IPS-NIHi7 (cell line): ENCODE results near the gene LINGO3.

Source experiments
- DNase-seq: peaks from one replicate; pipeline ENCODE4 v3.0.0; 2012; ENCODE audit warnings: mixed read lengths; ENCODE audit errors: extremely low spot score

The LINGO3 gene

DNA sequence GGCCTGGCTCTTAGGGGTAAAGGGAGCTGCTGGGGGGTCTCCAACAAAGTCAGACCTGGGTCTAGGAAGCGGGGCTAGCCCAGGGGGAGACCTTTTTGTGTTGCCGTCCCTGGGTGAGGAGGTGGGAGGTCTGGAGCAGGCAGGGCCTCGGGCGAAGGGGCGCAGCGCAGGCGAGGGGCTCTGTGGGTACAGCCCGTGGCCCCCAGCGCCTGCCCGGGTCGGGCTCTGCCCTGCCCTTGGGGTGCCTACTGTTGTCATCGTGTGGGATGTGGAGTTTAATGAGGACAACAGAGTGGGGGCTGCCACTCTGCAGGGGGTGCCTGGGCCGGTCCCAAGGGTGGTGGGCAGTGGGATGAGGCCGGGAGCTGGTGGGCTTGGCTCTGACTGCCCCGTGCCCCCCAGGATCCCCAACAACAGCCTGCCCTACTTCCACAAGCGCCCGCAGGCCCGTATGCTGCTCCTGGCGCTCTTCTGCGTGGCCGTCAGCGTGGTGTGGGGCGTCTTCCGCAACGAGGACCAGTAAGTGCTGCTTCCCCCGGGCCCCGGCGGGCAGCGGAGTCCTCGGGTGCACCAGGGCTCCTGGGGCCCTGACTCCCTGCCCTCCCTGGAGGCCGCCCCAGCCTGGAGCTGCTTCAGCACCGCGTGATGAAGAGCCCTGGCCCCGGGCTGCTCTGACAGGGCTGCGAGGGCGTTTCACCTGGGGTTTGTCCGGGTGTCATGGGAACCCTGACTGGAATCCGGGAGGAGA lies 32.7 kb upstream of the LINGO3 start:
- no peak for DNase-seq

- DNase-seq = no peak
These were observed 31.8 kb upstream of the LINGO3 start for GRCh38 chr19:2339644-2340310.

- DNase-seq = no peak
These were observed 31.0 kb upstream of the LINGO3 start for GRCh38 chr19:2338751-2339643.

DNA sequence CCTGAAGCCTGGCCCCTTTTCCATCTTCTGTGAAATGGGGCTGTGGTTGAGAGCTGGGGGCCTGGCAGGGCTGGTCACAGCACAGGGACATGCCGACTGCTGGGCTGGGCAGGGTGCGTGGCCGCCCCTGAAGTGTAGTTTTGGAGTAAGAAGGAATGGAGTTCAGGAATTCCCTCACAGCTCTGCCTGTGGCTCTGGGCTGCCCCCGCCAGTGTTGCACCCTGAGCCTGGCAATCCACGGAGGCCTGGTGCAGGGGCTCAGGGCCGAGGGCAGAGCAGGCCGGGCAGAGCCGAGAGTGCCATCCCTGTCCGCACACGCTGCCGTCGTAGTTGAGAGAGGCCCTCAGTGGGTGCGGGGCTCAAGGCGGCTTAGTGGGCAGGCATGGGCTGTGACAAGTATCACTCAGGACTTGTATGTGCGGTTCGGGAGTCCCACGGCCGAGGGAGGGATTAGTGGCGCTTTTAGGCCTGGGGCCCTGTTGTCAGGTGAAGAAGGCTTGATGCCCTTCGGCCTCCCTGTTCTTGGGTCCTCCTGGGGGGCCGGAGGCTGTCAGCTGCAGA lies 30.2 kb upstream of the LINGO3 start:
- no peak for DNase-seq

DNA sequence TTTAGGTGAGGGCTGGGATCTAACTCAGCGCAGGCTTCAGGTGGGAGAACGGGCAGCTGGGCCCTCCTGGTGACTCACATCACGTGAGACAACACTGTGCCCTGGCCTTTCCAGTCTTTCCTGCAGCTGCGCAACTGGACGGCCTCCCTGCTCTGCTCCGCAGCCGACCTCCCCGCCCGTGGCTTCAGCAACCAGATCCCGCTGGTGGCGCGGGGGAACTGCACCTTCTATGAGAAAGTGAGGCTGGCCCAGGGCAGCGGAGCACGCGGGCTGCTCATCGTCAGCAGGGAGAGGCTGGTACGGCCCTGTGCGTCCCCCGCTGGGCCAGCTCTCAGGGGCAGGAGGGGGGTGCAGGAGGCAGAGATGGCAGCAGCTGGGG lies 29.4 kb upstream of the LINGO3 start:
- DNase-seq = peak; percentile 66

DNA sequence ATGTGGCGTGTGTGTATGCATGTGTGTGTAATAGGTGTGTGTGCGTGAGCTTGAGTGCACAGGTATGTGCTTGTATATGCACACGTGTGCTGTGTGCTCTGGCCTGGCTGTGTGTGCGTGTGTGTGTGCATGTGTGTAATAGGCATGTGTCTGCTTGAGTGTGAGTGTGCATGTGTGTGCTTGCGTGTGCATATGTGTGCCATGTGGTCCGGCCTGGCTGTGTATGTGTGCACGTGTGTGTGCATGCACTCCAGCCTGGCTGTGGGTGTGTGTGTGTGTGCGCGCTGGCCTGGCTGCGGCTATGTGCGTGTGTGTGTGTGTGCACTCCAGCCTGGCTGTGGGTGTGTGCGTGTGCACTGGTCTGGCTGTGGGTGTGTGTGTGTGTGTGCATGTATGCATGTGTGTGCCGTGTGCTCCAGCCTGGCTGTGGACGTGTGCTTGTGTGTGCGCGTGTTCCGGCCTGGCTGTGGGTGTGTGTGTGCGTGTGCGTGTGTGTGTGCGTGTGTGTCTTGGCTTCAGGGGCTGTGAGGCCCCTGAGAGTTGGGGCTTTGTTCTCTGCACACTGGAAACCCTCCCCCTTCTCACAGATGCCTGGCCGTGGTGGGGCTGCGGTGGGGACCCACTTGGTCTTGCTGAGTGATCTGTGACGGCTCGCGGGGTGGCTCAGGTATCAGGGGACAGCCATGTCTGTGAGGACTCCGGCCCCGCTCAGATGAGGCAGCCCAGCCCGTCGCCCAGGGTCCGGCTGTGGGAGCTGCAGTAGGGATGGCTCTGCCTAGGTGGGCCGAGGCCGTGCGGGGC lies 28.8 kb upstream of the LINGO3 start:
- DNase-seq = no peak

DNA sequence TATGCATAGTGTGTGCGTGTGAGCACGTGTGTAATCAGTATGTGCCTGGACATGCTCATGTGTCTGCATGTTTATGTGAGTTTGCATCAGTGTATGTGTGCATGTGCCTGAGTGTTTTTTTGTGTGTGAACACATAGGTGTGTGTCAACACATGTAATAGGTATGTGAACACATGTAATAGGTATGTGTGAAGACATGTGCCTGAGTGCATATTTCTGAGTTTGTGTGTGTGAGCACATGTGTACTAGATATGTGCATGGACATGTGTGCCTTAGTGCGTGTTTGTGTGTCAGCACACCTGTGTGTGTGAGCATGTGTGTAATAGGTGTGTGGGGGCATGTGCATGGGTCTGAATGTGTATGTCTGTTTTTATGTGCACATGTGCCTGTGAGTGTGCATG lies 27.9 kb upstream of the LINGO3 start:
- no peak for DNase-seq

- no peak for DNase-seq
These were observed 27.3 kb upstream of the LINGO3 start for GRCh38 chr19:2334986-2335846.

DNA sequence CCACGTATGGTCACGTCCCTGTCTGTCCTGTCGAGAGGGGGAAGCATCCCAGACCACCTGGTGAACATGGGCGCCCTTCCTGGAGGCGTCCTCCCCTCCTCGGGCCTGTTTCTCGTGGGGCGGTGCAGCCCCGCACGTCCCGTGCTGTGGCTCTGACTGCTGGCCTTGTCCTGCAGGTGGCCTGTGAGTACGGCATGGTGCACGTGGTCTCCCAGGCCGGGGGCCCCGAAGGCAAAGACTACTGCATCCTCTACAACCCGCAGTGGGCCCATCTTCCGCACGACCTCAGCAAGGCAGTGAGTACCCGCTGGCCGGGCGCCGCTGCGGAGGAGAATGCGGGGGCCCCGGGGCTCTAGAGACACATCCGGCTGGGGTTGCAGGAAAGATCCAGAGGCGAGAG lies 26.5 kb upstream of the LINGO3 start:
- no peak for DNase-seq

DNA sequence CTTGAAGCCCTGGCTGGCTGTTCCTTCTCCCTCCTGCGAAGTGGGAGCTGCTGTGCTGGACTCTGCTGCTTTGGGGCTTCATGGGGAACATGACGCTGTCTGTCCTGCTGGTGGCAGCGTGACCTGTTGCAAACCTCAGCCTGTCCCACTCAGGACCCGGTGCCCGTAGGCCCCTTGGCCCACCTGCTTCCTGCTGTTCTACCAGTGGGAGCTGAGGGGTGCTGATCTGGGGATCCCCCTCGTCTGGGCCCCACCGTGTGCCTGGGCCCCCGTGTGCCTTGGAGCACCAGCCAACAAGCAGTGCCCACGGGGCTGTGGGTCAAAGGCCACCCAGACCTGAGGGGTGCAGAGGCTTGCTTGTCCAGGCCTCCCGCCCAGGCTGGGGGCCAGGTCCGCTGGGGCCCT lies 25.9 kb upstream of the LINGO3 start:
- DNase-seq = no peak

- no peak for DNase-seq
These were observed 25.3 kb upstream of the LINGO3 start for GRCh38 chr19:2333027-2333806.

DNA sequence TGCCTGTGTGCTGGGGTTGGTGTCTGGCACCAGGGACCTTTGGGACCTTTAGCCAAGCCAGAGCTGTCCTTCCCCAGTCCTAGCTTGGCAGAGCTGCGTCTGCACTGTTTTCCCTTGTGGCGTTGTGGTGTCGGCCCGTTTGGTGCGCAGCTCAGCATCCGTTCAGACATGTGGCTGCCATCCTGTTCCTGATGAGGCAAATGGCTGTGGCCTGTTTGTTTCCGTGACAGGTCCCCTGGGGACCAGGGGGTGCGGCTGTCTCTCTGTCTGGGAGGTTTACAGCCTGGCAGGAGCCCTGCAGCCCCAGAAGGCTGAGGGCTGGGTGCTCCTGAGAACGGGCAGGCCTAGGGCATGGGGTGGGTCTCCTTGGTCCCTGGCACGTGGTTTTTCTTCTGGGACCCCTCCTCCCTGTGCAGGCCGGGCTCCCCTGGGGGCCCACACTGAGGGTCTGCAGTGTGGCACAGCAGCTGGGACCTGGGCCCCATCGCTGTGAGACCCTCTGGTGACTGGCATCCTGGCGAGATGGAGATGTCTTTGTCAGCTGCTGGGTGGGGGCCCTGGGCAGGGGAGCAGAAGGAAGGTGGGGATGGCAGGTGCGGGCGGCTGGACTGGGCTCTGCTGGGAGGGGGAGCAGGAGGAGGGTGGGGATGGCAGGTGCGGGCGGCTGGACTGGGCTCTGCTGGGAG lies 24.5 kb upstream of the LINGO3 start:
- no peak for DNase-seq

DNA sequence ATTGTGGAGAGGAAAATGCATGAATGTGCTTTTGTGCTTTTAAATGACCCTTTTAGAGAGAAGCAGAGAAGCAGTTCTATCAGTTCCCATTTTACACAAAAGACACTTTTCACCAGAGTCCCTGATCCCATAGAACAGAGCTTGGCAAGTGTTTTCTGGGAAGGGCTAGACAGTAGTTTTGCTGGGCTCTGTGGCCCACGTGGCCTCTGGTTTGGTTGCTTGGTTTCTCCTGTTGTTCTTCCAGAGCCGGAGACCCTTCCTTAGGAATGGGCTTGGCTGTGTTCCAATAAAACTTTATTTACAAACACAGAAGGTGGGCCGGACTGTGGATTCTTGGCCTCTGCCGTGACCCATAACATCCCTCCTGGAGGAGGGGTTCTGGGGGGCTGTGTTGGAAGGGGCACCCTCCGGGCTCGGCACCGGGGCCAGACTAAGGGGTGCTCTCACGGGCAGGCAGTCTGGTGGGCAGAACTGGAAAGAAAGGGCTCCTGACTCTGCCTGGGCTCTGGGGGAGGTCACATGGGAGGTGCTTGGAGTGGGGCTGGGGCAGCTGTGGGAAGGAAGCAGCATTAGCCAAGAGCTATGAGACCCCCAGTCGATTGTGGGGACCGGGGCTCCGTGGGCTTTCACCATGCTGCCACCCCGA lies 23.8 kb upstream of the LINGO3 start:
- DNase-seq = no peak

DNA sequence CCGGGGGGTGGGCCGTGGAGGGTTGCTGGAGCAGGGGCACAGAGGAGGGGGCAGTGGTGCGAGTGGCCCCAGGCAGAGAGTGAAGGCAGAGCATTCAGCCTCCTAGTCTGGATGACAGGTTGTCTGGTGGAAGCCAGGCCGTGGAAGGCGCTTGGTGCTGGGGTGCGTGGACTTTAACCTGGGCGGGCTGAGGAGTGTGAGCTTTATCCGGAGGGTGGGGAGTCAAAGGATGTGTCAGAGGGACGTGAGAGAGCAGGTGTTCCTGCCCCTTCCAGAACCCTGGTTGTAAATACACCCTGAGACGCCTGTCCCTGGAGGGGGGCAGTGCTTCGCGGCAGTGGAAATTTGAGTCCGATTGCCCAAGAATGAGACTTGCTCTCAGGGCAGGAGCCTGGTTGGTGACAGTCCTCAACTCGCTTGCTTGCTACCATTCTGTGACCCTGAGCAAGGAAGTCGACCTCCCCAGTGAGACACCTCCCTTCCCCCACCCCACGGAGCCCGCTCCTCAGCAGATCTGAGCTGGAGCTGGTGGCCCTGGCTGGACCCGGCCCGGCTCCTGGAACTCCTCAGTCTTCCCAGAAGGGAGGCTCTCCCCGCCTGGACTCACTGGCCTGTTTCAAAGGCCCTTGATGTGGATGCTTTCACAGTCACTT lies 22.8 kb upstream of the LINGO3 start:
- no peak for DNase-seq

DNA sequence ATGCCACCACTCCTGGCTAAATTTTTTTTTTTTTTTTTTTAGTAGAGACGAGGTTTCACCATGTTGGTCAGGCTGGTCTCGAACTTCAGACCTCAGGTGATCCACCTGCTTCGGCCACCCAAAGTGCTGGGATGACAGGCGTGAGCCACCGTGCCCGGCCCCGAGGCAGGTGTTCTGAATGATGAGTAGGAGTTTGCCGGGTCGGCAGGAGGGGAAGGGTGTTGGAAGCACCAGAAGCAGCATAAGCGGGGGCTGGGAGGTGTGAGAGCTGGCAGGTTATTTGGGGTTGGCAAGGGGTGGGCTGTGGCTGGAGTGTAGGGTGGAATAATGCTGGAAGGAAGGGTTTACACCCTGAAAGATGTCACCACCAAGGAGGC lies 22.3 kb upstream of the LINGO3 start:
- DNase-seq = no peak

DNA sequence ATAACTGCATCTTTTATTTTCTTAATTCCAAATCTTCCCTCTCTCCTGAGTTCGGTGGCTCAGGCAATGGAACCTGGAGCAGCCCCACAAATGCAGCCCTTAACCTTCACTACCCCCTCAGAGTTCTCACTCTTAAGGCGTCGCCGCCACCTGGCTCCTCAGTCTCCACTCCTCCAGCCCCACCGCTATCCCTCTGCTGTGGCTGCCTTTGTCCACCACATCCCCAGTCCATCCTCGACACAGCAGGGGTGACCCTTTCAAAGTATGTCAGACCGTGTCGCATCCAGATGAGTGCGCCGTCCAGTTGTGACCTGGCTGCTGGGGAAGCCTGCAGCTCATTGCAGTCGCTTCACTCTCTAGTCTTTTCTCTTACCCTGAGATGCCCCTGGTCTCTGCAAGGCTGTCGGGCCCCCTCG lies 21.6 kb upstream of the LINGO3 start:
- no peak for DNase-seq

GRCh38 chr19:2329149-2329478 lies 21.2 kb upstream of the LINGO3 start:
- no peak for DNase-seq
